GM18907 (cell line): ENCODE data around the gene ZNF44.
"Not testable (repeated sequence)": the region's sequence is repeated elsewhere in the genome, so short reads cannot be mapped to it uniquely, and the experiment has no call there.

Experiments
- ATAC-seq: cut with Tn5 transposase; IDR thresholded peaks from one replicate; pipeline ENCODE4 v1.9.1; 2021; ENCODE audit warnings: mild to moderate bottlenecking, moderate library complexity; ENCODE audit not compliant: unreplicated experiment

The ZNF44 gene

GRCh38 chr19:12294249-12295158, at the start of gene ZNF44:
Gene ZNF44 (minus strand): TSS chr19:12294883. CDS start chr19:12294694, 189 bp downstream.
- peak; percentile 93 for ATAC-seq

- ATAC-seq = peak; percentile 90
These were observed 38.8 kb upstream of the ZNF44 start, which contains the start of gene ZNF563 for GRCh38 chr19:12333162-12334159. Gene ZNF563 (minus strand): TSS chr19:12333633. CDS start chr19:12333482, 151 bp downstream.

DNA sequence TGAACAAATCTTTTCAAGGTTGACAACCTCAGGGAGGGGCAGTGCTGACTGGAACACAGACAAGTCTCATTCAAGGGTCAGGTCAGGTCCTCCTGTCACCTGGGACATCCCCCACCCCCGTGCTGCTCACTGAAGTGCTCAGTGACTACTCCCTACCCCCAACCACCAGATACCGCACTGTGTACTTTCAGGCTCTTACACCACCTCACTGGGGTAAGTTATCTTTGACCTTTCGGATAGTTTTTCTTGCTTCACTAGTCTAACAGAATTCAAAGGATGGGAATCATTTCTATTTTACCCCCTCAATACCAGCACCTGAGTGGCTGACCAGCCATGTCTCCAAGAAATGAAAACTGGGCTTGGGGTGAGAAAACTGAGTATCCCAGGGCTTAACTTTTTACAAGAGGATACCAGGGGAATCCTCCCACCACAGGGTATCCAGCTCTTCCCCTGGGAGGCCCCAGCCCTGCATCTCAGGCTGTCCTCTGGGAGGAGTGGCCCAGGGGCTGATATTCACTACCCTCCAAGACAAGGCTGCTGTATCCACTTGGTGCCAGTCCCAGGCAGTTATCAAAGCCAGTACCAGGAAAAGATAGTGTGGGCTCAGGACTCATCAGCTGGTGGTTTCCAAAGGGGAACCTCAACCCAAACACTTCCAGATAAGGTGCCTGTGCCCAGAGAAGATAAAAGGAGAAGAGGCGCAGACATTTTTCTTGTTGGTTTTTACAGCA, 36.7 kb upstream of the ZNF44 start:
- ATAC-seq = no peak

- no peak for ATAC-seq
These were observed 35.7 kb upstream of the ZNF44 start for GRCh38 chr19:12330340-12330739.

DNA sequence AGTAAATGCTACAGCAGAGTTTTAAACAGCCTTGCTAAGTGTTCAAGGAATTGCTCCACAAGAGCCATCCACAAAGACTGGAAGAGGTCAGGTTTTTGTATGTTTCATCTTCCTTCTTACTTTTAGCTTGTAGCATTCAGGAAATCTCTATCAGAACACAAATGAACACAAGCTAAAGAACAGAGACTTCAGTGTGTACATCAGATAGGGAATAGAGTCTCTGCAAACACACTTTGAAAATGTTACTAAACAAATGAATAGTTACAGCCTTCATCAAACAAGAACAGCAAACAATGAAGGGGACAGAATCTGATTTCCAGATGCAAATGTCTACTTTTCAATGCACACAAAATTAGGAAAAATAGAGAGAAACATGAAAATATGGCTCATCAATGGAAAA, 31.0 kb upstream of the ZNF44 start:
- no peak for ATAC-seq

GRCh38 chr19:12318782-12319413, 24.2 kb upstream of the ZNF44 start:
- ATAC-seq = no peak

DNA sequence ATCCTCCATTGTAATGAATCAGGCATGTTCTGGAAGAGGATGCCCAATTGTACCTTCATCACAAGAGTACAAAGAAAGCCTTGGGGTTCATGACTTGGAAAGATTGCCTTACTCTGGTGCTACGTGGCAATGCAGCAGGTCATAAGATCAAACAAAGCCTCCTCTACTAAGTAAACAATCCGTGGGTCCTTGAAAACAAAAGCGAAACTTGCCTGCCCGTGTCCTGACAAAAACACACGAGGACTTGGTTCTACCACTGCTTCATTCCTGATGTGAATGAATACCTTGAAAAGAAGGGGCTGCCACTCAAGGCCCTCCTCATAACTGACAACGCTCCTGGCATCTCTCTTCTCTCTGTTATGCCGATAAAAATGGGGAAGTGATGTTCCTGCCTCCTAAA, 19.9 kb upstream of the ZNF44 start:
- ATAC-seq = no peak

DNA sequence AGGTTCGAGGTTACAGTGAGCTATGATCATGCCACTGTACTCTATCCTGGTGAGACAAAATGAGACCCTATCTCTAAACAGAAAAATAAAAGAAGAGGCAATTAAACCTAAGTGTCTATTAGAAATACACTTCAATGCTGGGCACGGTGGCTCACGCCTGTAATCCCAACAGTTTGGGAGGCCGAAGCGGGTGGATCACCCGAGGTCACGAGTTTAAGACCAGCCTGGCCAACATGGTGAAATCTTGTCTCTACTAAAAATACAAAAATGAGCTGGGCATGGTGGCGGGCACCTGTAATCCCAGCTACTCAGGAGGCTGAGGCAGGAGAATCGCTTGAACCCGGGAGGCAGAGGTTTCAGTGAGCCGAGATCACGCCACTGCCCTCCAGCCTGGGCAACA, 14.2 kb upstream of the ZNF44 start:
- ATAC-seq = not testable (repeated sequence)

DNA sequence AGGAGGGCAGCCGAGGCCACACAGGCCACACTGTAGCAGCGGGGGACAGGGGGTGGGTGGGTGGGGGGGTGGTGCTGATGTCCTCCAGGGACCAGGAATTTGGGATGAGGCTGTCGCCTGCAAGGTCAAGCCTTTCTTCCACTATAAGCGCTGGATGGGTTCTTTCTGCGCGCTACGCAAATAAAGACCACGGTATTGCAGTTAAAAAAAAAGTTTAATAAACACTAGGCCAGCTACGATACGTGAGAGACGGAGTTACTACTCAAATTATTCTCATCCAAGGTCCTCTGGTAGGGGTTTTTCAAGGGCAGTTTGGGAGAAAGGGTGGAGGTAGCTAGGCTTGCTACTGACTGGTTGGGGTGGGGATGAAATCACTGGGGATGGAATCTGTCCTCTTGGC, 508 bp upstream of the ZNF44 start:
- no peak for ATAC-seq

DNA sequence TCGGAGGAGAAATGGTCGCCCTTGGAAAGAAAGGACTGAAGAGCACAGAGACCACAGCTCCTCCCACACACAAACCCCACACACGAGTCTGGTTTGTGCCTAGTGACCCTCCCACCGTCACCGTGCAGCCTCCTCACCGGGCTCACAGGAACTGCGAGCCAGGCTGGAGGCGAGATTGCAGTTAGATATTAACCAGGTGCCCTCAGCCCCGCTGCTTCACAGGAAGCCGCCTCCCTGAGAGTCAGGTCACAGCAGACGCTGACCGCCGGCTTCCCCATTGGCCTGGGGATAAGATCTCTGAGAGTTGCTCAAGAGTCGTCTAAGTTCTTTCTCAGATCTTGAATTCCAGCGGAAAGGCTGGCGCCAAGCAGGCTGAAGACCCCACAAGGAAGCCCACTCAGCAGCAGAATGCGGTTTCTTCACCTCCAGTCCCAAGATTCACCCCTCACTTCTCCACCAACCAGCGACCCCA, 870 bp downstream of the ZNF44 start:
- peak; percentile 62 for ATAC-seq

DNA sequence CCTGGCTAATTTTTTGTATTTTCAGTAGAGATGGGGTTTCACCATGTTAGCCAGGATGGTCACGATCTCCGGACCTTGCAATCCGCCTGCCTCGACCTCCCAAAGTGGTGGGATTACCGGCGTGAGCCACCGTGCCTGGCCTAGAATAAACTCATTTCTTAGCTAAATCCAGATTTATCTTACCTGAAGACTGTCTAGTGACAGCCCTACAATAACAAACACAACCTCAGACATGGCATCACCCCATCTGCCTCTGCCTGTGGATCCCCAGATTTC, 5.0 kb downstream of the ZNF44 start:
- no peak for ATAC-seq

DNA sequence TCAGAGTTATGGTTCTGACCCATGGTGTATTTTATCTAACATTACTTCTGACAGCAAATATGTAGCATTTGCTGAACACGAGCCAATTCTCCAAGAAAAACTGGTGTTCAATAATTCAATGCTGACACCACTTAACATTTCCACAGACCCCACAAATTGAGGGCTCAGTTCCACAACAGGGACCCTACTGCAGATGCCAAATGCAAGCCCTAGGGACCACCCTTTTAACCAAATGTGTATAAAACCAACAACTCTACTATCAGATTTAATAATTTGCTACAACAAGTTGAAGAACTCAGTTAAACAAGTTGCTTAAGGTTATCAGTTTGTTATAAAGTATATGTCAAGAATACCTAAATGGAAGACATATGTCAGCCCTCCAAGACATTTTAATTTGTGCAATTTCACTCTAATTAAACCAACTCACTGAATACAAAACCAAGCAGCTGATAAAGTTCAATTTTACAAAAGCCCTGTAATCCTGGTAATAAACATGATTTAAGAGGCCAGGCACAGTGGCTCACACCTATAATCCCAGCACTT, 6.7 kb downstream of the ZNF44 start:
- ATAC-seq = no peak

DNA sequence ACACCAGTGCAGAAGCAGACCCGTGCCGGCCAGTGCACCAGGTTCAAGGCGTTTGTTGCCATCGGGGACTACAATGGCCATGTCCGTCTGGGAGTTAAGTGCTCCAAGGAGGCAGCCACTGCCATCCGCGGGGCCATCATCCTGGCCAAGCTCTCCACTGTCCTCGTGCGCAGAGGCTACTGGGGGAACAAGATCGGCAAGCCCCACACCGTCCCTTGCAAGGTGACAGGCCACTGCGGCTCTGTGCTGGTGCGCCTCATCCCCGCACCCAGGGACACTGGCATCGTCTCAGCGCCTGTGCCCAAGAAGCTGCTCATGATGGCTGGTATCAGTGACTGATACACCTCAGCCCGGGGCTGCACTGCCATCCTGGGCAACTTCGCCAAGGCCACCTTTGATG, 10.1 kb downstream of the ZNF44 start:
- no peak for ATAC-seq

- no peak for ATAC-seq
These were observed 10.5 kb downstream of the ZNF44 start for GRCh38 chr19:12284226-12284625.

DNA sequence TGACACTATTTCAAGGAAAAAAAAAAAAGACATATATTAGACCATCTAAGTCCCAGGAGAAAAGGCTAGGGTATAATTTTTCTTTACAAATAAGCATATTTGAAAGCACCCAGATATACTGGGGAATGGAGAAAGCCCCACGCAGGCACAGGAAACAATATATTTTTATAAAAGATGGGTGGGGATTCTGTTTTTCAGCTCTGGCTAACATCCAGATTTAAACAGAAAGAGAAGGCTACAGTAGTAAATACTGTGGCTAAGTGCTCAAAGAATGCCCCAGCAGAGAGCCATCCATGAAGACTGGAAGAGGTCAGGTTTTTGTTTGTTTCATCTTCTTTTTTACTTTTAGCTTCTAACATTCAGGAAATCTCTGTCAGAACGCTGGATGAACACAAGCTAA, 16.0 kb downstream of the ZNF44 start:
- no peak for ATAC-seq

GRCh38 chr19:12272980-12273901, 21.4 kb downstream of the ZNF44 start:
- no peak for ATAC-seq

DNA sequence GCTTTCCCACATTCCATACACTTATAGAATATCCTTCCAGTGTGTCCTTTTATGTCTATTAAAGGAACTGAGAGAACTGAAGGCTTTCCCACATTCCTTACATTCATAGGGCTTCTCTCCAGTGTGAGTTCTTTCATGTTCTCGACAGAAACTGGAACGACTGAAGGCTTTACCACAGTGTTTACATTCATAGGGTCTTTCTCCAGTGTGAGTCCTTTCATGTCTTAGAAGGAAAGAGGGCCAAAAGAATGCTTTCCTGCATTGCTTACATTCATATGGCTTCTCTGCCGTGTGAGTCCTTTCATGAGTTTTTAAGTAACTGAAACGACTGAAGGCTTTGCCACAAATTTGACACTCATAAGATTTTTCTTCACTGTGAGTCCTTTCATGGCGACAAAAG, 22.3 kb downstream of the ZNF44 start:
- ATAC-seq = no peak

DNA sequence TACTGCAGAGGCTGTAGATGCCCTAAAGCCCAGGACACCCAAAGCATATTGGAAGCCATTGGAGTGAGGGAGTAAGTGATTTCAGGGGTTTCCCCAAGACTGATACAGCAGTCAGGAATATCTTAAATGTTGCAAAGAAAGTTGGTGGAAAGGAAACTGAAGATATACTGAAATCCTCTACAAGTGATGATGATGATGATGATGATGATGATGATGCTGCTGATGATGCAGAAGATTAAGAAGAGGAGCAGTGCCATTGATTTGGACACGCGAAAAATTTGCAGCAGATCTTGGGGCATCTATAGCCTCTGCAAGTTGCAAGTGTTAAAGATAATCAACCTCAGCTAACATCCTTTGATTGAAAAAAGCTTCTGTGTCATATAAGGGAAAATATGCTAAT, 23.8 kb downstream of the ZNF44 start:
- ATAC-seq = no peak
